GM12873 (cell line): Measurements from ENCODE around the gene ADORA2A.

ENCODE experiments used
- TF ChIP-seq, protein P1 (sequence below): IDR thresholded peaks from 2 replicates; pipeline ENCODE4 v1.5.1; 2012; ENCODE audit warnings: low read depth, mild to moderate bottlenecking, moderate library complexity, low read length, control low read depth; ENCODE audit not compliant: insufficient read depth; ENCODE audit errors: missing control alignments

Gene ADORA2A

DNA sequence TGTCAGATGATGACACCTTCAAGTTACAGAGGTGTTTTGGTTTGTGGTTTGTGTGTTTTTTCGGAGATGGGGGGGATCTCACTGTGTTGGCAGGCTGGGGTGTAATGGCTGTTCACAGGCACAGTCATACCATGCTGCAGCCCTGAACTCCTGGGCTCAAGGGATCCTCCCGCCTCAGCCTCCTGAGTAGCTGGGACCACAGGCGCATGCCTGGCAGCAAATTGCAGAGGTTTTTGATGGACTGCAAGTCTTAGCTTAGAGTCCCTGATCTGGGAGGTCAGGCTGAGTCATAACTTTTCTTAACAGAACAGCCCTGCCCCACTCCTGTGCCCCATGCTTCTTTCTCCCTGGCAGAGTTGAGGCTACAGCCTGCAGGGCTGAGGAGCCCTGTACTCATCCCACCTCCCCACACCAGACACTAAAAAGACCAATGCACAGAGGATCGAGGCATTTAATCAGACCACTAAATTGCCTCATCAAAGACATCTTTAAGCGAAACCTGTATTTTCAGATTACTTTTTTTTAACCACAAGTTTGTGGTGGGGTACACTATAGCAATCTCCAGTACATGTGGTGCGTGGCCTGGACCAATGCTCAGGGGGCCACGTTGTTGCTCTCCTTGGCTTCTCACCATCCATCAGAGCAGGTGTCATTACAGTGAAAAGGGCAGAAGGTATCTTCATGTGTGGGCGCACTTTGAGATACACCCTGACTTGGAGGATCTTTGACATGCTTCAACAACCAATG, 17.1 kb upstream of the ADORA2A start:
- TF ChIP-seq, protein P1, sequence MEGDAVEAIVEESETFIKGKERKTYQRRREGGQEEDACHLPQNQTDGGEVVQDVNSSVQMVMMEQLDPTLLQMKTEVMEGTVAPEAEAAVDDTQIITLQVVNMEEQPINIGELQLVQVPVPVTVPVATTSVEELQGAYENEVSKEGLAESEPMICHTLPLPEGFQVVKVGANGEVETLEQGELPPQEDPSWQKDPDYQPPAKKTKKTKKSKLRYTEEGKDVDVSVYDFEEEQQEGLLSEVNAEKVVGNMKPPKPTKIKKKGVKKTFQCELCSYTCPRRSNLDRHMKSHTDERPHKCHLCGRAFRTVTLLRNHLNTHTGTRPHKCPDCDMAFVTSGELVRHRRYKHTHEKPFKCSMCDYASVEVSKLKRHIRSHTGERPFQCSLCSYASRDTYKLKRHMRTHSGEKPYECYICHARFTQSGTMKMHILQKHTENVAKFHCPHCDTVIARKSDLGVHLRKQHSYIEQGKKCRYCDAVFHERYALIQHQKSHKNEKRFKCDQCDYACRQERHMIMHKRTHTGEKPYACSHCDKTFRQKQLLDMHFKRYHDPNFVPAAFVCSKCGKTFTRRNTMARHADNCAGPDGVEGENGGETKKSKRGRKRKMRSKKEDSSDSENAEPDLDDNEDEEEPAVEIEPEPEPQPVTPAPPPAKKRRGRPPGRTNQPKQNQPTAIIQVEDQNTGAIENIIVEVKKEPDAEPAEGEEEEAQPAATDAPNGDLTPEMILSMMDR = no peak

DNA sequence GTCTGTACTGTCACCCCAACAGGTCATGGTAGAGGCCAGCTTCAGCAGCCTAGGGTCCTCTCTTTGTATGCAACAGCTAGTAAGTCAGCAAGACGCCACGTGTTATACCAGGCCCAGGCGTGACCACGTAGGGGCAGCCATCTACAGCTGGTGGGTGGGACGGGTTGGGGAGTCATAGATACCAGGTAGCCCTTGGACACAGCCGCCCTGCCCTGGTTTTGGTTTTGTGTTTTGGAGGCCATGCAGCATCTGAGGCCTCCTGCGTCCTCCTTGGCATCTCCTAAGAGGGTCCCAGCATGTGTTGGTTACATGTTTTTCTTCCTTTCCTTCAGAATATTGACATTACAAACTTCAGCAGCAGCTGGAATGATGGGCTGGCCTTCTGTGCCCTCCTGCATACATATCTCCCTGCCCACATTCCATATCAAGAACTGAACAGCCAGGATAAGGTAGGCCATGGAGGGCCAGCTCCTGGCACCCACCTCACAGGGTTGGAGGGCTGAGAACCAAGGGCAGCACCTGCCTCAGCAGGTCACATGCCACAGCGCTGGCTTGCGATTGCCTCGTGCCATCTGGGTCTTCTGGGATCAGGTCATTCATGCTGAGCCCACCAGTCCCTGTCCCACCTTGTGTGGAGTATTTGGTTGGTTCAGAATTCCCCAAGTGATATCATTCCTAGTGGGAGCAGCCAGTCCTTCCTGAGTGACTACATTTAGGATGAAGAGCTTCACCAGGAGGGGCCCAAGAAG, 16.0 kb upstream of the ADORA2A start:
- TF ChIP-seq, protein P1 = no peak

DNA sequence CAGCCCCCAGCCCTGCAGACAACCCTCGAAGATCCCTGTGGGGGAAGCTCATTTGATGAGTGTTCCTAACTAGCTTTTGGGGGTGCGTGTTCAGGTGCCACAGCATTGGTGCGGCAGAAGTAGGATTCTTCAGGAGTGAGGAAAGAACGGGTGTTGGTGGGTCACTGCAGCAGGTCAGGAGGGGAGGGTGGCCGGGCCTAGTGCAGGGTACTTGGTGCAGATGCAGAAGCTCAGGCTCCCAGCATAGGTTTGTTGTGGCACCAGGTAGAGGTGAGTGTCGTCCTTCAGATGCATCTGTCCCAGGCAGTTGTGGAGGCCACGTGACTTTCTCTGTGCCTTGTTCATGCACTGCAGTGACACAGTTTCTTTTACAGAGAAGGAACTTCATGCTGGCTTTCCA, 15.1 kb upstream of the ADORA2A start:
- TF ChIP-seq, protein P1 = no peak

DNA sequence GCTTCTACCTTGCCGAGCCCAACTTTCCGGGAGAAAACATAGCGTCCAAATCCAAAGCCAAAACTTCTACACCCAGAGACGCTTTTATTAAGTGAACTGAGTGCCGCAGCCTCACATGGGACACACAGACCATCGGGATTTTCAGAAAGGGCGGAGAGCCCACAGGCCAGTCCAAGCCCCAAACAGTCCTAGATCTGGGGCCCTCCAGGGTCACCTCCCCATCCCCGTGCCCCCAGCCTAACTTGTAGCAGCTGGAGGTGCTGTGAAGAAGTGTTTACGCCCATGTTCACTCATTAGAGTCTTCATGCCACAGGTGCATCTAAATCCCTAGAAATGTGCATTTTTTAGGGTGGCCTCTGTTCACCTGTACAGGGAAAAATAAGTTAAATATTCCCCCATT, 14.1 kb upstream of the ADORA2A start:
- TF ChIP-seq, protein P1 = no peak

DNA sequence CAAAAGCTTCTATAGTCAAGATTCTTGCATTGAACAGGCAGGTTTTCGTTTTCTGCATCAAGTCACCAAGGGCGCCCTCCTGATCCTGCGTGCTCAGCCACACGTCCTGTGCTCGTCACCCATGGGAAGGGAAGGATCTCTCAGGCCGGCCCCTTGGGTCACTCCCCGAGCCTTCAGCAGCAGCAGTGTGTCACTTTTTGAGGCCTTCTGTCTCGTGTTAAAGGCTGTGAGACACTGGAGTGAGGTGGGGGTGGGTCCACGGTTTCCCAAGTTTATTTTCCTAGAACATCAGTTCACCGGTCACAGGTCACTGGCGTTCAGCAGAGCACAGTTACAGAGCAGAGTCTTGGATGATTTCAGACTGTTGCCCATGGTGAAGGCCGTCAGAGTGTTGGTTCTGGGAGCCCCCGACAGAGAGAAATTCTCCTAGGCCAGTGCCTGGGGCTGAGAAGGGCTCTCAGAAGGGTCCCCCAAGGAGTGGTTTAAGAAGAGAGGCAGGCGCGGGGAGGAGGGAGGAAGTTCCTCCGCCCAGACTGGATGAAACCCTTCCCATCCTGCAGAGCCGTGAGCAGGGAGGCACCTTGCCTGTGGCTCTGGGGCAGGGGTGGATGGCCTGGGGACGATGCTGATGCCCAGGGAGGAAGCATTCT, 13.5 kb upstream of the ADORA2A start:
- TF ChIP-seq, protein P1 = no peak

DNA sequence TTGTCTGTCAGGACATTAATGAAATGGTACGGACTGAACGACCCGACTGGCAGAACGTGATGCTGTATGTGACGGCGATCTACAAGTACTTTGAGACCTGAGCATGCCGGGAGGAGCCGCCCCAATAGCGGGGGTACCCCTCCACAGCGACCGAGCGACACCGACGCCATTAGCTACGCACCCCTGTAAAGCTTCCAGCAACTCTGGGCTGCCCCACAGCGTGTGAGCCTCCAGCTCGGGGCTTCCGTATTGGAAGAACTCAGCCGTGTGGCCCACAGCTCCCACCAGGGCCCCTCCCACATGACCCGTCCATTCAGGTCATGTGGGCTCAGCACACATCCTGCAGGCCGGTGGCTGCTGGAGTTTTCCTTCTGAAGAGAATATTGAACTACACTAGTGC, 12.9 kb upstream of the ADORA2A start:
- TF ChIP-seq, protein P1 = no peak
